HCEC 1CT (cell line): ENCODE results near the gene SLC12A9.

Experiments
- DNase-seq: peaks from one replicate; pipeline ENCODE4 v3.0.0-alpha.2; 2017

SLC12A9 gene

GRCh38 chr7:100864263-100864845 is 11.8 kb downstream of the SLC12A9 start:
- no peak for DNase-seq

DNA sequence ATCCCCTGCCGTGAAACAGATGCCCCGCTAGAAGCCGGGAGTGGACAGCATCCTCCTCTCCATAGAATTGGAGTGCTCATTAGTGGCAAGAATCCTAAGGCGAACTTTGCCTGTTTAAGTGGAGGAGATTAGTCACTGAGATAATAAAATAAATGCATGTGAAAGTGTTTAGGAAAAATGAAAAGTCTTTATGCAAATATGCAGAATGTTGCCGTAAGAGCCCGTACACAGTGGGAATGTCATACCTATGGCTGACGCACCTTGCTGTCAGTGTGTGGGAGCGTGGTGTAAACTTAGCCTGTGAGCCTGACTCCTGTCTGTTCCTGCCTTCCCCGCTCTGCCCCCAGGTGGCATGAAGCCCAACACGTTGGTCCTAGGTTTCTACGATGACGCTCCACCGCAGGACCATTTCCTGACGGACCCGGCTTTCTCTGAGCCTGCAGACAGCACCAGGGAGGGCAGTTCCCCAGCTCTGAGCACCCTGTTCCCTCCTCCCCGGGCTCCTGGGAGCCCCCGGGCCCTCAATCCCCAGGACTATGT is 12.9 kb downstream of the SLC12A9 start:
- DNase-seq, result no peak

- DNase-seq, result no peak
Measured at GRCh38 chr7:100865938-100866728, 13.6 kb downstream of the SLC12A9 start.

DNA sequence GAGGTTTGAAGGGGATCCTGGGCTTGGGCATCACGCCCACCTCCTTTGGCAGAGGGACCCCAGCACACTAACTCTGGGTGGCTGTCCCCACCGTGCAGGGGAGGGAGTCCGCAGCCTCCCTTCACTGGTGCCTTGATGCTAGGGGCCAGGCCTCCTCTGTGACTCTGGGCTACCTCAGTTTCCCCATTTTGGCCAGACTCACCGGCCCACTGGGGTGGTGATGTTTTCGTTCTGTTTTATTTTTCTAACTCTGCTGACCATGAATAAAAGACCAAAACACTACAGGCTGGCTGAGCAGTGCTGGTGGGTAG is 14.2 kb downstream of the SLC12A9 start:
- DNase-seq, result no peak

GRCh38 chr7:100867040-100867775 is 14.7 kb downstream of the SLC12A9 start, which contains the start of gene TRIP6:
TRIP6 (plus strand) TSS chr7:100867387; CDS start chr7:100867498, 111 bp downstream.
- DNase-seq, result peak; percentile 89

GRCh38 chr7:100867776-100868485 is 15.4 kb downstream of the SLC12A9 start:
- no peak for DNase-seq

GRCh38 chr7:100873599-100874299 is 21.2 kb downstream of the SLC12A9 start:
- DNase-seq, result no peak

DNA sequence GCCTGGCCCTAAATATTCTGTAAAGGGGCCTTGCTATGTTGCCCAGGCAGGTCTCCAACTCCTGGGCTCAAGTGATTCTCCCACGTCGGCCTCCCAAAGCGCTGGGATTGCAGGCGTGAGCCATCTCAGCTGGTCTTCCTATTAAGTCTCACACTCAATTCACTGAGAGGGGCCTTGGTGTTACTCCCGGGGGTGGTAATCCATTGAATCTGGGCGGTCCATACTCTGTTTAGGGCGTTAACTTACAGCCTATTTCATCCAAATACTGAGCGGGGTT is 21.7 kb downstream of the SLC12A9 start:
- no peak for DNase-seq

- peak; percentile 98 for DNase-seq
Measured at GRCh38 chr7:100874577-100875355, 22.3 kb downstream of the SLC12A9 start, which contains the start of gene SRRT. SRRT (plus strand) TSS chr7:100875103; CDS start chr7:100875591, 488 bp downstream.

DNA sequence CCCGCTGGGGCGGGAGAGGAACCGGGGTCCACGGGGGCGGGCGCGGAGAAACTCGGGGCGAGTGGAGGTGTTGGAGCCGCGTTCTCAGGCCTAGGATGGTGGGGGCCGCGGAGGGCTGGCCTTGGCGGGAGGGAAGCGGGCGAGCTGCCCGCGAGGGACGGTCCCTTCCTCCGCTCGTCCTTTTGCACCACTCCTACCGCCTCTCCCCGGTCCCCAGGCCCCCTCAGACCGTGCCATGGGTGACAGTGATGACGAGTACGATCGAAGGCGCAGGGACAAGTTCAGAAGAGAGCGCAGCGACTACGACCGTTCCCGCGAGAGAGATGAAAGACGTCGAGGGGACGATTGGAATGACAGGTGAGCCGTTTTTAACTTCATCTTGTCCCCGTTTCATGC is 22.8 kb downstream of the SLC12A9 start:
- no peak for DNase-seq

GRCh38 chr7:100878013-100878412 is 25.5 kb downstream of the SLC12A9 start:
- no peak for DNase-seq

- no peak for DNase-seq
Measured at GRCh38 chr7:100878685-100879084, 26.2 kb downstream of the SLC12A9 start.

DNA sequence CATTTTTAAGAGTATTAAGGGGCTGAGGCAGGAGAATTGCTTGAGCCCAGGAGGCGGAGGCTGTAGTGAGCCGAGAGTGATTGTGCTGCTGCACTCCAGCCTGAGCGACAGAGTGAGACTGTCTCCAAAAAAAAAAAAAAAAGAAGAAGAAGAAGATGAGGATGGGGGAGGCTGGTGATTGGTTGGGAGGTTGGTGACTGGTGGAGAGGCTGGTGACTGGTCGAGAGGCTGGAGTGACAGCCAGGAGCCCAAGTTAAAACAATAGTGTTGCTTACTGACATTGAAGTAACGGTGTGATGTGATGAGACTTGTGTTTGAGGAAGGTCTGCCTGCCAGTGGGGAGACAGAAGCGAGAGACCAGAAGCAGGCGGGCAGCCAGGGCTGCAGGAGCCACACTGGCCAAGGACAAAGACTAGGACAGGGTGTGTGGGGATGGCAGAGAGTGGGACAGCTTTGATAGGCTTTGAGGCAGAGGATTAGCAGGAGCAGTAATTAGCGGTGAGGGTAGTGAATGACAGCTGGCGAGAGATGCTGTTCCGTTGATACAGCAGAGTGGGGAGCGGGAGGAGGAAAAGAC is 27.3 kb downstream of the SLC12A9 start:
- DNase-seq, result no peak

GRCh38 chr7:100880645-100881044 is 28.1 kb downstream of the SLC12A9 start:
- DNase-seq, result no peak

- no peak for DNase-seq
Measured at GRCh38 chr7:100881136-100881535, 28.6 kb downstream of the SLC12A9 start.

DNA sequence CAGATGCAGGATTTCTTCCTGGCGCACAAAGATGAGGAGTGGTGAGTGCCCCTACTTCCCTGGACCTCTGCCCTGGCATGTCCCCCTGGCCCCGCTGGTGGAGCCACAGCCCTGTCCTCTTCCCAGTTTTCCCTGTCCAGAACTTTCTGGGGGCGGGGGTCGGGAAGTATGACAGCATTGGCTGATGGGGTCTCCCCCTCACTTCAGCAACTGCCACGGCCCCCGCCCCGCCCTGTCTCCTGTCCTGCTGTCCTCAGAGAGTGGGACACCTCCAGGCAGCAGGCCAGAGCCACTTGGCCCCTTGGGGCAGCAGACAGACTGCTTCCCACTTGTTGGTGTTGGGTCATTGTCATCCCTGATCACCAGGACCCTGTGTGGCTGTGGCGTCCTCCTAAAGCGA is 29.7 kb downstream of the SLC12A9 start:
- DNase-seq, result no peak

DNA sequence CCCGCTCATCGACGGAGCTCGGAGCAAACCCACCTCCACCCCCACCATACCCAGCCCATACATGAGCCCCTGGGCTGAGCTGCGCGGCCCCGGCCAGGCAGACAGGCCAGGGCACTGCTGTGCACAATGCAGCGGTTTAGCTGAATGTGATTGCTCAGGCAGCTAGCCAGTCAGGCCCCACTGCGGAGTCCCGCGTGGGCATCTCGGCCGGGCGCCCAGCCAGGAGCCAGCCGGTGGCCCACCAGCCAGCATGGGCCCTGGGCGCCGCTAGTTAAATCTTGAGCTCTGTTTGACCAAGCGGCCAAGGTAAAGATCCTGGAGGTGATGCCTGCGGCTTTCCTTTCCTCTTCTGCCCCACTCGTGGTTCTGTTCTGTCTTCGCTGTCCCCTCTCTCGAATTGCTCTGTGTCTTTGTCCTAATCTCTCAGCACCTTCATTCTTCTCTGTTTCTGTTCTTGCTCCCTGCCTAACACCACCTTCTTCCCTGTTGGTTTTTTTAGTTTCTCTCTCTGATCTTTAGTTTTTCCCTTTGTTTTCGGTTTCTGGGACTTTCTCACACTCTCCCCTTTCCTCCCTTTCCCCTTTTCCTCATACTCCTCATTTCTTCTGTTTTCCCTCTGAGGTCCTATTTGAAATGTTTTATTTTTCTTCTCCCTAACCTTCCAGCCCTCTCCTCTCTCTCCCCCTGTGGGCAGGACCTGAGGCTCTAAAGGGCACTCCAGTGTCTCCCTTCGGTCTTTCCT is 30.4 kb downstream of the SLC12A9 start:
- DNase-seq, result no peak

DNA sequence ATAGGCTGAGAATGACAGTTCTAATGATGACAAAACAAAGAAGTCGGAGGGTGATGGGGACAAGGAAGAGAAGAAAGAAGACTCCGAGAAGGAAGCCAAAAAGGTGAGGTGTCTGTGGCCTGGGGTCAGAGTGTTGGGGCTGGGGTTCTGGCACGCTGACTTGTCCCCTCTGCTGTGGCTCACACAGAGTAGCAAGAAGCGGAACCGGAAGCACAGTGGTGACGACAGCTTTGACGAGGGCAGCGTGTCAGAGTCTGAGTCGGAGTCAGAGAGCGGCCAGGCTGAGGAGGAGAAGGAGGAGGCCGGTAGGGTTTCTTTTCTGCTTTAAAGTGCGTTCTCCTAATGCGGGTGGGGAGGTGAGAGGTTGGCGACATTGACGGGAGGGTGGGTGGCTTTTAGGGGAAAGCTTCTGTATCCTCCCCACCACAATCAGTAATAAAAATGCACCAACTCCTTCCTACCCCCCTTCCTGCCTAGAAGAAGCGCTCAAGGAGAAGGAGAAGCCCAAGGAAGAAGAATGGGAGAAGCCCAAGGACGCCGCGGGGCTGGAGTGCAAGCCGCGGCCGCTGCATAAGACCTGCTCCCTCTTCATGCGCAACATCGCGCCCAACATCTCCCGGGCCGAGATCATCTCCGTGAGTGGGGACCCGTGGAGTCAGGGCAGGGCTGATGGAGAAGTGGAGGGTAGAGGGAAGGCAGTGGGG is 32.4 kb downstream of the SLC12A9 start:
- DNase-seq, result no peak

GRCh38 chr7:100885440-100886141 is 33.1 kb downstream of the SLC12A9 start:
- no peak for DNase-seq
